Trophoblast cell (in vitro differentiated cells and primary cell): ENCODE measurements around the gene DNAH2.

Experiments used
- DNase-seq, 2 donors: peaks; one replicate each; pipeline ENCODE4 v3.0.0-alpha.2; 2016
- H2AFZ ChIP-seq: 2 replicates; pipeline ENCODE4 v1.6.1; 2013; ENCODE audit warnings: low read length, moderate library complexity, mild to moderate bottlenecking; ENCODE audit not compliant: insufficient read depth, poor library complexity
- H2AK5ac ChIP-seq: 2 replicates; pipeline ENCODE4 v1.6.1; 2013; ENCODE audit warnings: mild to moderate bottlenecking, low read length
- H2BK120ac ChIP-seq: 2 replicates; pipeline ENCODE4 v1.6.1; 2013; ENCODE audit warnings: low read length, mild to moderate bottlenecking, moderate library complexity; ENCODE audit not compliant: insufficient read depth, poor library complexity
- H2BK12ac ChIP-seq: 2 replicates; pipeline ENCODE4 v1.6.1; 2013; ENCODE audit warnings: mild to moderate bottlenecking, low read length, moderate library complexity
- H2BK5ac ChIP-seq: 2 replicates; pipeline ENCODE4 v1.6.1; 2013; ENCODE audit warnings: low read length, low read depth, moderate library complexity, mild to moderate bottlenecking; ENCODE audit not compliant: poor library complexity
- H3K14ac ChIP-seq: 2 replicates; pipeline ENCODE4 v1.6.1; 2013; ENCODE audit warnings: mild to moderate bottlenecking, low read length
- H3K18ac ChIP-seq: 2 replicates; pipeline ENCODE4 v1.6.1; 2013; ENCODE audit warnings: mild to moderate bottlenecking, low read length
- H3K23ac ChIP-seq: 2 replicates; pipeline ENCODE4 v1.6.1; 2013; ENCODE audit warnings: low read length
- H3K27ac ChIP-seq: 2 replicates; pipeline ENCODE4 v1.5.1; 2013; ENCODE audit warnings: low read depth, mild to moderate bottlenecking, inconsistent platforms, low read length, moderate library complexity
- H3K27me3 ChIP-seq: 2 replicates; pipeline ENCODE4 v1.6.1; 2013; ENCODE audit warnings: inconsistent platforms, mild to moderate bottlenecking, low read length, moderate library complexity; ENCODE audit not compliant: insufficient read depth
- H3K36me3 ChIP-seq, 2 experiments: 1 replicate in 1 of 2; 2 replicates in 1 of 2; pipeline ENCODE4 v1.6.1; 2013; ENCODE audit warnings: low read length in 2 of 2, mild to moderate bottlenecking in 2 of 2, moderate library complexity in 1 of 2; ENCODE audit not compliant: insufficient read depth in 2 of 2, control insufficient read depth in 1 of 2
- H3K4ac ChIP-seq: 2 replicates; pipeline ENCODE4 v1.6.1; 2013; ENCODE audit warnings: low read depth, mild to moderate bottlenecking, low read length, moderate library complexity
- H3K4me1 ChIP-seq, 2 experiments: 1 replicate in 1 of 2; 2 replicates in 1 of 2; pipeline ENCODE4 v1.6.1; 2013; ENCODE audit warnings: low read length in 2 of 2, mild to moderate bottlenecking in 2 of 2, moderate library complexity in 1 of 2; ENCODE audit not compliant: insufficient read depth in 2 of 2, control insufficient read depth in 1 of 2
- H3K4me2 ChIP-seq: 2 replicates; pipeline ENCODE4 v1.6.1; 2013; ENCODE audit warnings: inconsistent platforms, mild to moderate bottlenecking, low read length, moderate library complexity
- H3K4me3 ChIP-seq: 2 replicates; pipeline ENCODE4 v1.5.1; 2013; ENCODE audit warnings: mild to moderate bottlenecking, low read depth, low read length, inconsistent platforms
- H3K79me1 ChIP-seq: one replicate; pipeline ENCODE4 v1.6.1; 2013; ENCODE audit warnings: low read length
- H3K79me2 ChIP-seq: 2 replicates; pipeline ENCODE4 v1.6.1; 2013; ENCODE audit warnings: low read length, mild to moderate bottlenecking; ENCODE audit not compliant: control insufficient read depth, insufficient read depth, poor library complexity
- H3K9ac ChIP-seq: 2 replicates; pipeline ENCODE4 v1.6.1; 2013; ENCODE audit warnings: mild to moderate bottlenecking, low read length
- H3K9me3 ChIP-seq: 2 replicates; pipeline ENCODE4 v1.6.1; 2013; ENCODE audit warnings: low read depth, mild to moderate bottlenecking, control low read depth, inconsistent platforms, low read length; ENCODE audit not compliant: insufficient read depth
- H4K12ac ChIP-seq: 2 replicates; pipeline ENCODE4 v1.6.1; 2013; ENCODE audit warnings: low read depth, mild to moderate bottlenecking, low read length, moderate library complexity
- H4K8ac ChIP-seq: 2 replicates; pipeline ENCODE4 v1.6.1; 2013; ENCODE audit warnings: low read depth, mild to moderate bottlenecking, low read length, moderate library complexity
- H4K91ac ChIP-seq: one replicate; pipeline ENCODE4 v1.6.1; 2013; ENCODE audit warnings: low read depth, mild to moderate bottlenecking, low read length, moderate library complexity
- WGBS: extraction: QIAGEN DNeasy Blood & Tissue Kit; methylation state at CpG from one replicate; pipeline ENCODE4 v1.1.7; 2013; ENCODE audit warnings: missing lambda C conversion rate; ENCODE audit not compliant: insufficient read length, insufficient coverage; ENCODE audit errors: extremely low coverage; 5-methylcytosine and 5-hydroxymethylcytosine counted together

Gene DNAH2

GRCh38 chr17:7709031-7709430 lies 8.5 kb upstream of the DNAH2 start:
- Histone ChIP-seq H3K9me3 (peaks cover 2% of the 10 kb centered on the region), H3K18ac (no peak overlapping the region), H2AFZ (no peak overlapping the region), H3K9ac (no peak overlapping the region), H4K91ac (no peak overlapping the region), H3K14ac (no peak overlapping the region), H2BK5ac (no peak overlapping the region), H3K4ac (no peak overlapping the region), H2BK12ac (no peak overlapping the region), H3K79me2 (no peaks in the 10 kb centered on the region), H3K79me1 (no peaks in the 10 kb centered on the region), H4K12ac (no peak overlapping the region), H3K27me3 (peaks cover 4% of the 10 kb centered on the region), H3K23ac (no peak overlapping the region), H3K4me3 (no peak overlapping the region), H3K27ac (no peak overlapping the region), H2BK120ac (no peak overlapping the region), H3K36me3 (no peaks in the 10 kb centered on the region), H3K4me2 (no peak overlapping the region), H2AK5ac (no peak overlapping the region), H3K4me1 (peaks cover 19 to 22% of the 10 kb centered on the region in 2 experiments), H4K8ac (no peak overlapping the region)
- DNase-seq = no peak
- no CpG with 5 or more reads among the region's 11 CpGs for WGBS

- H3K79me1 ChIP-seq = no peaks in the 10 kb centered on the region
- no peak overlapping the region for H2AK5ac ChIP-seq
- H3K14ac ChIP-seq = no peak overlapping the region
- peaks cover 10 to 12% of the 10 kb centered on the region in 2 experiments for H3K4me1 ChIP-seq
- H3K9me3 ChIP-seq = peaks cover 2% of the 10 kb centered on the region
- no peak overlapping the region for H2BK120ac ChIP-seq
- H3K18ac ChIP-seq = no peak overlapping the region
- H2AFZ ChIP-seq = no peak overlapping the region
- H3K79me2 ChIP-seq = no peaks in the 10 kb centered on the region
- DNase-seq = no peak
- no peaks in the 10 kb centered on the region for H3K36me3 ChIP-seq
- H3K27me3 ChIP-seq = peaks cover 4% of the 10 kb centered on the region
- no peak overlapping the region for H3K27ac ChIP-seq
- WGBS = no CpG with 5 or more reads among the region's 7 CpGs
- no peak overlapping the region for H4K91ac ChIP-seq
- H3K9ac ChIP-seq = no peak overlapping the region
- no peak overlapping the region for H2BK5ac ChIP-seq
- H4K8ac ChIP-seq = no peak overlapping the region
- no peak overlapping the region for H3K4me2 ChIP-seq
- H2BK12ac ChIP-seq = no peak overlapping the region
- no peak overlapping the region for H3K4me3 ChIP-seq
- no peak overlapping the region for H4K12ac ChIP-seq
- H3K23ac ChIP-seq = no peak overlapping the region
- no peak overlapping the region for H3K4ac ChIP-seq
Observed at GRCh38 chr17:7710301-7710700, 7.2 kb upstream of the DNAH2 start.

GRCh38 chr17:7711051-7711755 lies 6.3 kb upstream of the DNAH2 start:
- no peaks in the 10 kb centered on the region for H3K36me3 ChIP-seq
- no peak overlapping the region for H2BK5ac ChIP-seq
- H2BK120ac ChIP-seq = no peak overlapping the region
- H3K4ac ChIP-seq = no peak overlapping the region
- no peaks in the 10 kb centered on the region for H3K79me1 ChIP-seq
- no peak overlapping the region for H4K91ac ChIP-seq
- peaks cover 2% of the 10 kb centered on the region for H3K9me3 ChIP-seq
- no peak overlapping the region for H3K4me2 ChIP-seq
- no peak overlapping the region for H4K8ac ChIP-seq
- H3K14ac ChIP-seq = no peak overlapping the region
- no peak overlapping the region for H3K4me3 ChIP-seq
- H4K12ac ChIP-seq = no peak overlapping the region
- no peak for DNase-seq
- H2AK5ac ChIP-seq = no peak overlapping the region
- no peaks in the 10 kb centered on the region for H3K79me2 ChIP-seq
- no peaks in the 10 kb centered on the region for H3K27me3 ChIP-seq
- WGBS = no CpG with 5 or more reads among the region's 7 CpGs
- no peak overlapping the region for H3K27ac ChIP-seq
- H3K9ac ChIP-seq = no peak overlapping the region
- peaks cover under 1 to 3% of the 10 kb centered on the region in 2 experiments for H3K4me1 ChIP-seq
- no peak overlapping the region for H2BK12ac ChIP-seq
- H3K23ac ChIP-seq = no peak overlapping the region
- H3K18ac ChIP-seq = no peak overlapping the region
- H2AFZ ChIP-seq = no peak overlapping the region

GRCh38 chr17:7712111-7712771 lies 5.3 kb upstream of the DNAH2 start:
- no peak overlapping the region for H2BK12ac ChIP-seq
- peaks cover 4 to 6% of the 10 kb centered on the region in 2 experiments for H3K4me1 ChIP-seq
- no peak overlapping the region for H2BK5ac ChIP-seq
- H3K36me3 ChIP-seq = no peaks in the 10 kb centered on the region
- H3K23ac ChIP-seq = no peak overlapping the region
- H3K4me2 ChIP-seq = no peak overlapping the region
- no peak overlapping the region for H3K4ac ChIP-seq
- H3K79me2 ChIP-seq = peaks cover under 1% of the 10 kb centered on the region
- H3K14ac ChIP-seq = no peak overlapping the region
- no peak overlapping the region for H3K4me3 ChIP-seq
- no peak overlapping the region for H2AK5ac ChIP-seq
- no peak overlapping the region for H3K18ac ChIP-seq
- DNase-seq = peak in 1 of 2 donors; percentile 14
- no peak overlapping the region for H4K8ac ChIP-seq
- no peak overlapping the region for H2AFZ ChIP-seq
- peaks cover 2% of the 10 kb centered on the region for H3K9me3 ChIP-seq
- no peak overlapping the region for H3K9ac ChIP-seq
- no peak overlapping the region for H3K27ac ChIP-seq
- WGBS = no CpG with 5 or more reads among the region's 19 CpGs
- no peak overlapping the region for H4K91ac ChIP-seq
- H2BK120ac ChIP-seq = no peak overlapping the region
- no peaks in the 10 kb centered on the region for H3K27me3 ChIP-seq
- no peak overlapping the region for H4K12ac ChIP-seq
- peaks cover 5% of the 10 kb centered on the region for H3K79me1 ChIP-seq
